ENCODE measurements around the gene TNNT1.
A peak's percentile ranks its signal among the peaks of the same experiment; 100 is the strongest.

The TNNT1 gene

GRCh38 chr19:55178781-55179599, 30.0 kb upstream of the TNNT1 start:
- peak; percentile 92 for DNase-seq
- peak overlapping the region; percentile 77 for H3K4me3 Mint-ChIP-seq
- peaks cover 100% of the 10 kb centered on the region for H3K27me3 Mint-ChIP-seq (ENCODE audit: low read depth, poor library complexity)
- H3K4me1 Mint-ChIP-seq = peaks cover 5% of the 10 kb centered on the region
- TF ChIP-seq CTCF (IDR thresholded peaks at IDR 0.05) = no peak
- no peaks in the 10 kb centered on the region for H3K36me3 Mint-ChIP-seq (ENCODE audit: low read depth)
- peaks cover 10% of the 10 kb centered on the region for H3K9me3 Mint-ChIP-seq
- no peak overlapping the region for H3K27ac Mint-ChIP-seq

DNA sequence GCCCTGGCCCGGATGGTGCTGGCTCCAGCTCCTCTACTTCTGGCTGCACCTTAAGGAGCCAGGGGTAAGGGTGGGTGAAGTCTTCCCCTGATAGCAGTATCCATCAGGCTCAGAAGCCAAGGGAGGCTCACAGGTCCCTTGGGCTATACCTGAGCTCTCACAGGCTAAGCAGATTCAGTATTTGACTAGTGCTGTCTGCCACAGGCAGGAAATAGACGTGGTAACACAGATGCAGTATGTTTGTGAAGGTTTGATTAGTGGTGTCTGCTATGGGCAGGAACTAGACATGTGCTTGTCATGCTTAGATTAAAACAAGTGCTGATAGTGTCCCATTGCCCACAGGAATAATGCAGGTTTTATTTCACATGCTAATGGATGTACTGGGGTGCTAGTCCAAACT, 27.1 kb upstream of the TNNT1 start:
- H3K36me3 Mint-ChIP-seq (ENCODE audit: low read depth) = no peaks in the 10 kb centered on the region
- peaks cover 16% of the 10 kb centered on the region for H3K4me1 Mint-ChIP-seq
- H3K27ac Mint-ChIP-seq = no peak overlapping the region
- TF ChIP-seq CTCF (IDR thresholded peaks at IDR 0.05) = no peak
- peaks cover 15% of the 10 kb centered on the region for H3K9me3 Mint-ChIP-seq
- no peak for DNase-seq
- H3K27me3 Mint-ChIP-seq (ENCODE audit: low read depth, poor library complexity) = peaks cover 100% of the 10 kb centered on the region
- H3K4me3 Mint-ChIP-seq = no peak overlapping the region

GRCh38 chr19:55175117-55175867, 26.3 kb upstream of the TNNT1 start:
- Mint-ChIP-seq H3K27ac (peak overlapping the region; percentile 24), H3K4me3 (no peak overlapping the region), H3K4me1 (peaks cover 16% of the 10 kb centered on the region), H3K36me3 (ENCODE audit: low read depth) (no peaks in the 10 kb centered on the region), H3K27me3 (ENCODE audit: low read depth, poor library complexity) (peaks cover 100% of the 10 kb centered on the region), H3K9me3 (peaks cover 15% of the 10 kb centered on the region)
- no peak for DNase-seq
- TF ChIP-seq CTCF (IDR thresholded peaks at IDR 0.05) = no peak

DNA sequence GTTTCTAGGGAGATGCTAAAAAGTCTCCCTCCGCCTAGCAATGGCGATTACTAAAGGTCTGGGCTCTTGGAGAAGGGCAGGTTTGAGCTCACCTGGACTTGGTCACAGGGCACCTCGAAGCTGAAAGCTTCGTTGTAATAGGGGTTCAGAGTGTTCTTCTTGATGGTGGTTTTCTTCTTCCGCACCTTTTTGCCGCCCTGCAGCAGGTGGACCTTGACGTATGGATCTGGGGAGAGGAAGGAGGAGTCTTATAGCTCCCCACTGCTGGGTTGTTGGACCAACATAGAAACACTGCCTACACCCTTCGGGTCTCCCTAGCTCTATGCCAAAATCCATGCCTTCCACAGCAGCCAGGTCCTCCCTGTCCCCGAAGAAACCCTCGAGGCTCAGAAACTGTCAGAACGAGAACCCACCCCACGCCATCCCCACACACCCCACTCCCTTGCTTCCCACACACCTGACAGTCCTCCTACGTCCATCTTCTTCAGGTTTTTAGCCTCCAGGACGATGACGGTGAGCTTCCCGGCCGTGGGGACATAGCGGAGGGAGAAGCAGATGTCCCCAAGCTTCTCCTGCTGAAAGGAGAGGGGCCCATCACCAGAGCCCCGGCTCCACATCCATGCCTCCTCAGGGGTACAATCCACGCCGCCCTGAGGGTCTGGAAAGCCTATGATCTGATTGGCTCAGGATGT, 25.6 kb upstream of the TNNT1 start:
- Mint-ChIP-seq H3K36me3 (ENCODE audit: low read depth) (no peaks in the 10 kb centered on the region), H3K27me3 (ENCODE audit: low read depth, poor library complexity) (peaks cover 100% of the 10 kb centered on the region), H3K9me3 (peaks cover 15% of the 10 kb centered on the region), H3K27ac (no peak overlapping the region), H3K4me1 (peaks cover 13% of the 10 kb centered on the region), H3K4me3 (peak overlapping the region; percentile 74)
- TF ChIP-seq CTCF (IDR thresholded peaks at IDR 0.05) = no peak
- no peak for DNase-seq

GRCh38 chr19:55173714-55174409, 24.9 kb upstream of the TNNT1 start:
- Mint-ChIP-seq H3K27ac (no peak overlapping the region), H3K36me3 (ENCODE audit: low read depth) (no peaks in the 10 kb centered on the region), H3K27me3 (ENCODE audit: low read depth, poor library complexity) (peaks cover 100% of the 10 kb centered on the region), H3K9me3 (peaks cover 15% of the 10 kb centered on the region), H3K4me3 (peak overlapping the region; percentile 74), H3K4me1 (peaks cover 11% of the 10 kb centered on the region)
- TF ChIP-seq CTCF (IDR thresholded peaks at IDR 0.05) = no peak
- DNase-seq = peak; percentile 85

All from nephron progenitor cell (in vitro differentiated cells).